ENCODE measurements around the gene PIK3R5. TPM values are rescaled to one million over a fixed set of nuclear protein-coding genes. Genes with fewer than 3 reads are reported as not detected.
A peak's percentile ranks its signal among the peaks of the same experiment; 100 is the strongest.

PIK3R5 gene
- total and polyA plus RNA-seq, 8 donors = 0.69 to 6.8 (median 1.7) TPM

DNA sequence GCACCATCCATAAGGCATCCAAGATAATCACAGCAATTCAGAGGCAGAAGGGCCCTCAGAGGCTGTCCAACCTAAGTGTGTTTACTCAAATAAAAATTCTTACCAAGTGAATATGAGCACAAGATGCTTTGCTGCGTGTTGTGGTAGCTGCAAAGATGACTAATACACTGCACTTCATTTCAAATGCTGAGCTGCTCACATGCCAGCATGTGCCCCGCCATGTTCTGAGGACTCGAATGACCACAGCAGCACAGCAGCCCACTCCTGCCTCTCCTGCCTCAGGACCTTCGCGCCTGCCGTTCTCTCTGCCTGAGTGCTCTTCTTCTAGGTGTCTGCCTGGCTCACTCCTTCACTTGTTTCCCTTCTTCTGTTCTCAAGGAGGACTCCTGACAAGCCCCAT, 19.0 kb downstream of the PIK3R5 start:
- 81 to 85% methylated on average over 6 of the region's 6 CpGs for WGBS, 2 donors
- TF ChIP-seq CTCF (IDR thresholded peaks at IDR 0.05) = no peak

DNA sequence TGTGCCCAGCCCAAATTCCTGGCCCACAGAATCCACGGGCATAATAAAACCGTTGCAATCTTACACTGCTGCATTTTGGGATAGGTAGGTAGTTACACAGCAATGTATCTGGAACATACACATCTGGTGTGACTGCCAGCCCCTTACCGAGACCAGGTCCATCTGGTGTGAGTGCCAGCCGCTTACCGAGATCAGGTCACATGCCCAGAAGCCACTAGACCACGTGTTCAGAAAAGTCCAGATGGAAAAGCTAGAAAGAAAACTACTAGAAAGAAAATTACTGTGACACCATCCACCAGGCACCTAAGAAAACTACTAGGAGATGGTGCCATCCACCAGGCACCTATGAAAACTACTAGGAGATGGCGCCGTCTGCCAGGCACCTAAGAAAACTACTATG, 19.4 kb downstream of the PIK3R5 start:
- Histone ChIP-seq H3K9me3 (no peaks in the 10 kb centered on the region), H3K27ac (no peak overlapping the region), H3K36me3 (no peaks in the 10 kb centered on the region), H3K27me3 (no peaks in the 10 kb centered on the region), H3K4me3 (no peak overlapping the region), H3K4me1 (no peaks in the 10 kb centered on the region)
- 61 to 70% methylated on average over 8 of the region's 8 CpGs for WGBS, 2 donors
- ATAC-seq (no peak), FAIRE-seq (no peak), DNase-seq (no peak)
- TF ChIP-seq CTCF (IDR thresholded peaks at IDR 0.05) = no peak
- intact Hi-C loops (cut with DNase I) = no loop called here

More for the DNA sequence above, 19.0 kb downstream of the PIK3R5 start:
- FAIRE-seq (no peak), DNase-seq (no peak), ATAC-seq (no peak)
- H3K27me3 ChIP-seq = no peaks in the 10 kb centered on the region
- H3K27ac ChIP-seq = no peak overlapping the region
- no peaks in the 10 kb centered on the region for H3K9me3 ChIP-seq
- no peak overlapping the region for H3K4me3 ChIP-seq
- no peaks in the 10 kb centered on the region for H3K36me3 ChIP-seq
- intact Hi-C loops (cut with DNase I) = no loop called here
- H3K4me1 ChIP-seq = no peaks in the 10 kb centered on the region

- no peak for DNase-seq
- no peak overlapping the region for H3K27ac ChIP-seq
- H3K4me3 ChIP-seq = no peak overlapping the region
- no peaks in the 10 kb centered on the region for H3K4me1 ChIP-seq
- intact Hi-C loops (cut with DNase I) = no loop called here
- H3K36me3 ChIP-seq = no peaks in the 10 kb centered on the region
- H3K9me3 ChIP-seq = no peaks in the 10 kb centered on the region
- ATAC-seq = peak in 2 of 4 donors; percentile 38 to 45
- FAIRE-seq = no peak
- TF ChIP-seq CTCF (IDR thresholded peaks at IDR 0.05) = no peak
- H3K27me3 ChIP-seq = no peaks in the 10 kb centered on the region
- WGBS, 2 donors = 78% methylated on average over 4 of the region's 4 CpGs
These were observed 20.8 kb downstream of the PIK3R5 start for GRCh38 chr17:8944748-8945147.

GRCh38 chr17:8944083-8944482, 21.4 kb downstream of the PIK3R5 start:
- no peak for DNase-seq
- intact Hi-C loops (cut with DNase I) = no loop called here
- no peaks in the 10 kb centered on the region for H3K36me3 ChIP-seq
- no peaks in the 10 kb centered on the region for H3K27me3 ChIP-seq
- FAIRE-seq = no peak
- no peak overlapping the region for H3K4me3 ChIP-seq
- no peak overlapping the region for H3K27ac ChIP-seq
- H3K9me3 ChIP-seq = no peaks in the 10 kb centered on the region
- H3K4me1 ChIP-seq = no peaks in the 10 kb centered on the region
- no peak for TF ChIP-seq CTCF (IDR thresholded peaks at IDR 0.05)
- ATAC-seq = no peak

DNA sequence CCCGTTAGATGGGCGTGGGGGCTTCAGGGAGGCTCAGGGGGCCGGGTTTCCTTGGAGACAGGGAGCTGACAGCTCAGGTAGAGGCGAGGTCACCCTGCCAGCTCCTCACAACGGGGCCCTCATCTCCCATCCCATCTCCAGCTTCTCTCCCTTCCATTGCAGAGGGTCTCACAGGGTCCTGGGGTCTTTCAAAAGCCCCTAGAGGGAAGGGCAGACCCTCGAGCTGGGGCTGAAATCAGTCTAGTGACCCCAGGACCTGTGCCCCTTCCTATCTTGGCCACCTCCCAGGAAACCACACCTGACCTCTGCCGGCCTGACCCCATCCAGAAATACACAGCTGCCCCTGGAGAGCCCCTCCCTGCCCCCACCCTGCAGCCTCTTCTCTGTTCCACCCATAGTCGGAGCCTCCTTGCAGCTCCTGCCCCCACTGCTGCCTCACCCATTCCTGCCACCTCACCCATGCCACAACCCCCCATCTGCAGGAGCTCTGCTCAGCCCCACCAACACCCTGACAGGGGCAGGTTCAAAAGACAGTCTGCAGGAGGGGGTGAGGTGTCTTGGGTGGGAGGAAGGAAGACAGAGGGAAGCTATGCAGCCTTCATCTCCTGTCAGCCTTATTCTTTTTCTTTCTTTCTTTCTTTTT, 23.4 kb downstream of the PIK3R5 start:
- DNase-seq (no peak), FAIRE-seq (no peak), ATAC-seq (no peak)
- no peaks in the 10 kb centered on the region for H3K36me3 ChIP-seq
- H3K4me3 ChIP-seq = no peak overlapping the region
- H3K9me3 ChIP-seq = no peaks in the 10 kb centered on the region
- intact Hi-C loops (cut with DNase I) = no loop called here
- TF ChIP-seq CTCF (IDR thresholded peaks at IDR 0.05) = no peak
- H3K27me3 ChIP-seq = no peaks in the 10 kb centered on the region
- no peaks in the 10 kb centered on the region for H3K4me1 ChIP-seq
- 38 to 51% methylated on average over 8 of the region's 8 CpGs for WGBS, 2 donors
- no peak overlapping the region for H3K27ac ChIP-seq

All from pancreas (tissue), 10 donors.